Measurements from ENCODE around the gene TMEM114.
"Not testable (repeated sequence)": the region's sequence is repeated elsewhere in the genome, so short reads cannot be mapped to it uniquely, and the experiment has no call there.

Gene TMEM114

GRCh38 chr16:8572919-8573724, 17.2 kb downstream of the TMEM114 start:
- Histone ChIP-seq H3K36me3 (ENCODE audit: insufficient read depth, low read length) (no peaks in the 10 kb centered on the region), H3K27ac (no peak overlapping the region), H3K9me3 (ENCODE audit: low read depth, low read length) (no peaks in the 10 kb centered on the region), H3K9ac (ENCODE audit: insufficient read length) (no peak overlapping the region), H3K4me3 (no peak overlapping the region)
- TF ChIP-seq POLR2AphosphoS5 (IDR thresholded peaks at IDR 0.05; ENCODE audit: borderline replicate concordance, low read depth, low read length) (no peak), EZH2 (IDR thresholded peaks at IDR 0.05) (no peak), FOXP2 (optimal IDR thresholded peaks at IDR 0.05; ENCODE audit: control extremely low read depth, extremely low read length, insufficient read depth) (no peak)
- DNase-seq (ENCODE audit: low read depth, low spot score): peak; percentile 56

- no peaks in the 10 kb centered on the region for H3K36me3 ChIP-seq (ENCODE audit: insufficient read depth, low read length)
- TF ChIP-seq FOXP2 (optimal IDR thresholded peaks at IDR 0.05; ENCODE audit: control extremely low read depth, extremely low read length, insufficient read depth): no peak
- no peak for TF ChIP-seq EZH2 (IDR thresholded peaks at IDR 0.05)
- TF ChIP-seq POLR2AphosphoS5 (IDR thresholded peaks at IDR 0.05; ENCODE audit: borderline replicate concordance, low read depth, low read length): no peak
- no peaks in the 10 kb centered on the region for H3K9me3 ChIP-seq (ENCODE audit: low read depth, low read length)
These were observed 18.0 kb downstream of the TMEM114 start for GRCh38 chr16:8572063-8572918.

GRCh38 chr16:8571061-8571596, 19.2 kb downstream of the TMEM114 start:
- Histone ChIP-seq H3K9me3 (ENCODE audit: low read depth, low read length) (no peaks in the 10 kb centered on the region), H3K27ac (no peak overlapping the region), H3K36me3 (ENCODE audit: insufficient read depth, low read length) (no peaks in the 10 kb centered on the region), H3K9ac (ENCODE audit: insufficient read length) (no peak overlapping the region), H3K4me3 (no peak overlapping the region)
- TF ChIP-seq EZH2 (IDR thresholded peaks at IDR 0.05): no peak
- no peak for TF ChIP-seq FOXP2 (optimal IDR thresholded peaks at IDR 0.05; ENCODE audit: control extremely low read depth, extremely low read length, insufficient read depth)
- TF ChIP-seq POLR2AphosphoS5 (IDR thresholded peaks at IDR 0.05; ENCODE audit: borderline replicate concordance, low read depth, low read length): no peak
- DNase-seq (ENCODE audit: low read depth, low spot score): no peak

More at GRCh38 chr16:8572063-8572918, 18.0 kb downstream of the TMEM114 start:
- peak; percentile 20 for DNase-seq (ENCODE audit: low read depth, low spot score)
- H3K27ac ChIP-seq: no peak overlapping the region
- no peak overlapping the region for H3K4me3 ChIP-seq
- no peak overlapping the region for H3K9ac ChIP-seq (ENCODE audit: insufficient read length)

- not testable (repeated sequence) for H3K9me3 ChIP-seq (ENCODE audit: low read depth, low read length); H3K36me3 ChIP-seq (ENCODE audit: insufficient read depth, low read length); DNase-seq (ENCODE audit: low read depth, low spot score); H3K27ac ChIP-seq; H3K4me3 ChIP-seq; H3K9ac ChIP-seq (ENCODE audit: insufficient read length)
These were observed 19.9 kb downstream of the TMEM114 start for GRCh38 chr16:8570393-8570792.

GRCh38 chr16:8569650-8570346, 20.5 kb downstream of the TMEM114 start:
- Histone ChIP-seq H3K4me3 (no peak overlapping the region), H3K36me3 (ENCODE audit: insufficient read depth, low read length) (no peaks in the 10 kb centered on the region), H3K9me3 (ENCODE audit: low read depth, low read length) (no peaks in the 10 kb centered on the region), H3K9ac (ENCODE audit: insufficient read length) (no peak overlapping the region), H3K27ac (no peak overlapping the region)
- DNase-seq (ENCODE audit: low read depth, low spot score): no peak
- no peak for TF ChIP-seq FOXP2 (optimal IDR thresholded peaks at IDR 0.05; ENCODE audit: control extremely low read depth, extremely low read length, insufficient read depth)

- Histone ChIP-seq H3K4me3 (no peak overlapping the region), H3K27ac (no peak overlapping the region), H3K9me3 (ENCODE audit: low read depth, low read length) (no peaks in the 10 kb centered on the region), H3K9ac (ENCODE audit: insufficient read length) (no peak overlapping the region), H3K36me3 (ENCODE audit: insufficient read depth, low read length) (no peaks in the 10 kb centered on the region)
- no peak for DNase-seq (ENCODE audit: low read depth, low spot score)
- no peak for TF ChIP-seq FOXP2 (optimal IDR thresholded peaks at IDR 0.05; ENCODE audit: control extremely low read depth, extremely low read length, insufficient read depth)
- TF ChIP-seq EZH2 (IDR thresholded peaks at IDR 0.05): no peak
- no peak for TF ChIP-seq POLR2AphosphoS5 (IDR thresholded peaks at IDR 0.05; ENCODE audit: borderline replicate concordance, low read depth, low read length)
These were observed 22.1 kb downstream of the TMEM114 start for GRCh38 chr16:8568231-8568617.

- DNase-seq (ENCODE audit: low read depth, low spot score): peak; percentile 83
- no peaks in the 10 kb centered on the region for H3K36me3 ChIP-seq (ENCODE audit: insufficient read depth, low read length)
- H3K4me3 ChIP-seq: no peak overlapping the region
- no peak for TF ChIP-seq EZH2 (IDR thresholded peaks at IDR 0.05)
- TF ChIP-seq POLR2AphosphoS5 (IDR thresholded peaks at IDR 0.05; ENCODE audit: borderline replicate concordance, low read depth, low read length): no peak
- peak; percentile 4 for TF ChIP-seq FOXP2 (optimal IDR thresholded peaks at IDR 0.05; ENCODE audit: control extremely low read depth, extremely low read length, insufficient read depth)
- no peak overlapping the region for H3K27ac ChIP-seq
- no peak overlapping the region for H3K9ac ChIP-seq (ENCODE audit: insufficient read length)
- no peaks in the 10 kb centered on the region for H3K9me3 ChIP-seq (ENCODE audit: low read depth, low read length)
These were observed 22.7 kb downstream of the TMEM114 start for GRCh38 chr16:8567355-8568230.
